Liver (tissue), 9 donors: ENCODE results near the gene KRTAP1-3. TPM values are rescaled to one million over a fixed set of nuclear protein-coding genes. Genes with fewer than 3 reads are reported as not detected.

Experiments
- DNase-seq: peaks from one replicate; pipeline ENCODE4 v3.0.0-alpha.2; 2017; ENCODE audit warnings: low spot score
- H3K27ac ChIP-seq, 2 donors: one replicate each; pipeline ENCODE4 v1.7.0; 2013; ENCODE audit warnings: inconsistent platforms in 2 of 2, low read length in 2 of 2, control low read depth in 1 of 2, low read depth in 1 of 2, mild to moderate bottlenecking in 1 of 2
- H3K27me3 ChIP-seq, 4 donors: one replicate each; pipeline versions ENCODE4 v1.6.1 to v1.7.0; 2013; ENCODE audit warnings: low read length in 3 of 4, inconsistent platforms in 1 of 4, mild to moderate bottlenecking in 1 of 4, moderate library complexity in 1 of 4; ENCODE audit not compliant: control insufficient read depth in 4 of 4, insufficient read depth in 4 of 4
- H3K36me3 ChIP-seq, 4 donors: one replicate each; pipeline versions ENCODE4 v1.6.1 to v1.7.0; 2013; ENCODE audit warnings: low read length in 3 of 4, mild to moderate bottlenecking in 3 of 4, low read depth in 1 of 4, moderate library complexity in 1 of 4; ENCODE audit not compliant: control insufficient read depth in 4 of 4, insufficient read depth in 3 of 4
- H3K4me1 ChIP-seq, 4 donors: one replicate each; pipeline versions ENCODE4 v1.6.1 to v1.7.0; 2013; ENCODE audit warnings: low read length in 3 of 4, mild to moderate bottlenecking in 3 of 4, moderate library complexity in 1 of 4; ENCODE audit not compliant: control insufficient read depth in 4 of 4, insufficient read depth in 4 of 4
- H3K4me3 ChIP-seq, 3 donors: one replicate each; pipeline versions ENCODE4 v1.6.1 to v1.7.0; 2013; ENCODE audit warnings: low read length in 3 of 3, control low read depth in 1 of 3, low read depth in 1 of 3, mild to moderate bottlenecking in 1 of 3
- H3K9ac ChIP-seq, 2 donors: one replicate each; pipeline ENCODE4 v1.7.0; 2013; ENCODE audit warnings: low read length in 2 of 2, mild to moderate bottlenecking in 2 of 2, moderate library complexity in 2 of 2, control low read depth in 1 of 2, low read depth in 1 of 2
- H3K9me3 ChIP-seq, 4 donors: one replicate each; pipeline versions ENCODE4 v1.6.1 to v1.7.0; 2013; ENCODE audit warnings: low read length in 3 of 4; ENCODE audit not compliant: control insufficient read depth in 4 of 4
- EGR1 ChIP-seq, 2 donors: IDR thresholded peaks; 2 replicates each; pipeline ENCODE4 v1.6.1; 2016 to 2018; ENCODE audit warnings: antibody characterized with exemption in 2 of 2, low read depth in 2 of 2
- FOXA1 ChIP-seq: IDR thresholded peaks from 2 replicates; pipeline ENCODE4 v1.6.1; 2016; ENCODE audit warnings: antibody characterized with exemption
- GABPA ChIP-seq, 2 donors: IDR thresholded peaks in 1 of 2; conservative IDR thresholded peaks in 1 of 2; 2 replicates each; pipeline ENCODE4 v1.6.1; 2016; ENCODE audit warnings: antibody characterized with exemption in 2 of 2, mild to moderate bottlenecking in 1 of 2, moderate library complexity in 1 of 2
- HNF4A ChIP-seq, 2 donors: conservative IDR thresholded peaks; 2 replicates each; pipeline ENCODE4 v1.6.1; 2016; ENCODE audit warnings: antibody characterized with exemption in 2 of 2, mild to moderate bottlenecking in 2 of 2
- HNF4G ChIP-seq: IDR thresholded peaks from 2 replicates; pipeline ENCODE4 v1.6.1; 2016; ENCODE audit warnings: antibody characterized with exemption
- JUND ChIP-seq, 2 donors: IDR thresholded peaks; 2 replicates each; pipeline ENCODE4 v1.6.1; 2016; ENCODE audit warnings: antibody characterized with exemption in 2 of 2
- NR2F2 ChIP-seq: IDR thresholded peaks from 2 replicates; pipeline ENCODE4 v1.6.1; 2016; ENCODE audit warnings: antibody characterized with exemption
- RAD21 ChIP-seq, 2 donors: IDR thresholded peaks; 2 replicates each; pipeline ENCODE4 v1.6.1; 2016; ENCODE audit warnings: antibody characterized with exemption in 2 of 2, mild to moderate bottlenecking in 2 of 2
- RXRA ChIP-seq, 2 donors: IDR thresholded peaks; 2 replicates each; pipeline ENCODE4 v1.6.1; 2017 to 2018; ENCODE audit warnings: antibody characterized with exemption in 2 of 2, mild to moderate bottlenecking in 1 of 2
- SP1 ChIP-seq: IDR thresholded peaks from 2 replicates; pipeline ENCODE4 v1.6.1; 2018; ENCODE audit warnings: antibody characterized with exemption, mild to moderate bottlenecking
- WGBS: extraction: QIAGEN DNeasy Blood & Tissue Kit; methylation state at CpG from one replicate; pipeline ENCODE4 v1.1.7; 2013; 5-methylcytosine and 5-hydroxymethylcytosine counted together
- polyA plus RNA-seq, 2 donors: library from polyadenylated mRNA; stranded (reverse) in 1 of 2; unstranded in 1 of 2; fragments of 200-250 nt in 1 of 2; fragments of >200 nt in 1 of 2; fragmentation: Nextera tagmentation in 1 of 2; extraction: Ambion mirVana in 1 of 2; gene quantifications; one replicate each; pipeline versions ENCODE4 v1.2.1 to v1.2.3, GENCODE V29; 2013 to 2015
- total RNA-seq, 2 donors: library from RNA; depleted of rRNA; stranded (reverse); fragments of >200 nt; gene quantifications; one replicate each; pipeline ENCODE4 v1.2.3, GENCODE V29; 2014
- TF ChIP-seq, protein P1 (sequence below): IDR thresholded peaks from 2 replicates; pipeline ENCODE4 v1.6.1; 2016; ENCODE audit warnings: antibody characterized with exemption, mild to moderate bottlenecking
- TF ChIP-seq, protein P2 (sequence below): IDR thresholded peaks from 2 replicates; pipeline ENCODE4 v1.6.1; 2016; ENCODE audit warnings: antibody characterized with exemption
- TF ChIP-seq, protein P3 (sequence below): fragments of 150-350 bp; IDR thresholded peaks from 2 replicates; pipeline ENCODE4 v1.5.1; 2017; ENCODE audit warnings: improper control_type of control experiment, low read depth, low read length; ENCODE audit not compliant: missing input control
- donor health status: healthy.
- donor health status: healthy.
- donor health status: healthy.
- donor health status: healthy.
- donor health status: healthy.

Gene KRTAP1-3
- total and polyA plus RNA-seq, 4 donors = not detected

DNA sequence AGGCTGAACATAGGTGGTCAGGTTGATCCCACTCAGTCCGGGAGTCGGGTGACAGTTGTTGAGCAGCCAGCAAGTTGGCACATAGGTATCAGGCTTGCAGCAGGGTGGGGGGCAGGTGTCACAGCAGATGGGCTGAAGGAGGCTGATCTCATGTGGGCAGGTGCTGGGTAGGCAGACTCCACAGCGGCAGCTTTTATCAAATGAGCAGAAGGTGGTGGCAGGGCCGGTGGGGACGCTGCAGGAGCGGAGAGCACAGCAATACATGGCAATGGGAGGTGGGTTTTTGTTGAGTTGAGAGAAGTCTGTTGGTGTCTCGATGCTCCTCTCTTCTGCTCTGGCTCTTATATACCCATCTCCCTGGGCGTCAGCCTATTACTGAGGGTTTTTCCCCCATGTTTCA, 25.9 kb downstream of the KRTAP1-3 start, which contains the start of gene KRTAP3-1:
KRTAP3-1 (minus strand) TSS at position 318 of the 400 bp plus-strand sequence; CDS start at position 264, 54 bp downstream.
- WGBS = 77% methylated on average over 8 of the region's 8 CpGs
- no peaks in the 10 kb centered on the region for H3K4me1 ChIP-seq
- no peak for TF ChIP-seq RAD21 (IDR thresholded peaks at IDR 0.05)
- no peak for TF ChIP-seq EGR1 (IDR thresholded peaks at IDR 0.05; ENCODE audit: low read depth in 2 of 2)
- TF ChIP-seq FOXA1 = no peak
- H3K27me3 ChIP-seq = peaks cover 0 to 3% (median 0%) of the 10 kb centered on the region in 4 donors
- DNase-seq = no peak
- H3K36me3 ChIP-seq = no peaks in the 10 kb centered on the region
- no peak within 1 kb of the TSS for H3K4me3 ChIP-seq
- no peak within 1 kb of the TSS for H3K27ac ChIP-seq
- H3K9me3 ChIP-seq = no peaks in the 10 kb centered on the region
- no peak within 1 kb of the TSS for H3K9ac ChIP-seq

DNA sequence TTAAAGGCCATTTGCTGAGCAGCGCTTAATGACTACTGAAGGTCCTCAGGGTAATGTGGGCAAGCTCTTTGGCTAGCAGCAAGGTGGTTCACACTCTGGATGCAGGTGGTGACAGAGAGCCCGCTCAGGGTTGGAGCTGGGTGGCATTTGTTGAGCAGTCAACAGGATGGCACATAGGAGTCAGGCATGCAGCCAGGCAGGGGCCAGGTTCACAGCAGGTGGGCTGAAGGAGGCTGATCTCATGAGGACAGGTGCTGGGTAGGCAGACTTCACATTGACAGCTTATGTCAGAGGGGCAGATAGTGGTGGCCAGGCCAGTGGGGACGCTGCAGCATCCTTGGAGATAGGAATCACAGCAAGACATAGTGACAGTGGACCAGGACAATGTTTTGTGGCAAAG, 30.3 kb downstream of the KRTAP1-3 start:
- H3K36me3 ChIP-seq = no peaks in the 10 kb centered on the region
- H3K4me3 ChIP-seq = no peak overlapping the region
- H3K9ac ChIP-seq = no peak overlapping the region
- H3K9me3 ChIP-seq = no peaks in the 10 kb centered on the region
- H3K27ac ChIP-seq = no peak overlapping the region
- no peak for DNase-seq
- WGBS = 85% methylated on average over 3 of the region's 3 CpGs
- H3K27me3 ChIP-seq = peaks cover 0 to 3% (median 0%) of the 10 kb centered on the region in 4 donors
- TF ChIP-seq SP1 = no peak
- TF ChIP-seq HNF4G = no peak
- no peak for TF ChIP-seq RAD21 (IDR thresholded peaks at IDR 0.05)
- no peak for TF ChIP-seq GABPA (IDR thresholded peaks at IDR 0.05 in 1 of 2, conservative IDR thresholded peaks at IDR 0.05 in 1 of 2)
- no peak for TF ChIP-seq JUND (IDR thresholded peaks at IDR 0.05)
- no peak for TF ChIP-seq HNF4A (conservative IDR thresholded peaks at IDR 0.05)
- no peak for TF ChIP-seq NR2F2
- TF ChIP-seq, protein P1, sequence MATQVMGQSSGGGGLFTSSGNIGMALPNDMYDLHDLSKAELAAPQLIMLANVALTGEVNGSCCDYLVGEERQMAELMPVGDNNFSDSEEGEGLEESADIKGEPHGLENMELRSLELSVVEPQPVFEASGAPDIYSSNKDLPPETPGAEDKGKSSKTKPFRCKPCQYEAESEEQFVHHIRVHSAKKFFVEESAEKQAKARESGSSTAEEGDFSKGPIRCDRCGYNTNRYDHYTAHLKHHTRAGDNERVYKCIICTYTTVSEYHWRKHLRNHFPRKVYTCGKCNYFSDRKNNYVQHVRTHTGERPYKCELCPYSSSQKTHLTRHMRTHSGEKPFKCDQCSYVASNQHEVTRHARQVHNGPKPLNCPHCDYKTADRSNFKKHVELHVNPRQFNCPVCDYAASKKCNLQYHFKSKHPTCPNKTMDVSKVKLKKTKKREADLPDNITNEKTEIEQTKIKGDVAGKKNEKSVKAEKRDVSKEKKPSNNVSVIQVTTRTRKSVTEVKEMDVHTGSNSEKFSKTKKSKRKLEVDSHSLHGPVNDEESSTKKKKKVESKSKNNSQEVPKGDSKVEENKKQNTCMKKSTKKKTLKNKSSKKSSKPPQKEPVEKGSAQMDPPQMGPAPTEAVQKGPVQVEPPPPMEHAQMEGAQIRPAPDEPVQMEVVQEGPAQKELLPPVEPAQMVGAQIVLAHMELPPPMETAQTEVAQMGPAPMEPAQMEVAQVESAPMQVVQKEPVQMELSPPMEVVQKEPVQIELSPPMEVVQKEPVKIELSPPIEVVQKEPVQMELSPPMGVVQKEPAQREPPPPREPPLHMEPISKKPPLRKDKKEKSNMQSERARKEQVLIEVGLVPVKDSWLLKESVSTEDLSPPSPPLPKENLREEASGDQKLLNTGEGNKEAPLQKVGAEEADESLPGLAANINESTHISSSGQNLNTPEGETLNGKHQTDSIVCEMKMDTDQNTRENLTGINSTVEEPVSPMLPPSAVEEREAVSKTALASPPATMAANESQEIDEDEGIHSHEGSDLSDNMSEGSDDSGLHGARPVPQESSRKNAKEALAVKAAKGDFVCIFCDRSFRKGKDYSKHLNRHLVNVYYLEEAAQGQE = no peak
- H3K4me1 ChIP-seq = no peaks in the 10 kb centered on the region

DNA sequence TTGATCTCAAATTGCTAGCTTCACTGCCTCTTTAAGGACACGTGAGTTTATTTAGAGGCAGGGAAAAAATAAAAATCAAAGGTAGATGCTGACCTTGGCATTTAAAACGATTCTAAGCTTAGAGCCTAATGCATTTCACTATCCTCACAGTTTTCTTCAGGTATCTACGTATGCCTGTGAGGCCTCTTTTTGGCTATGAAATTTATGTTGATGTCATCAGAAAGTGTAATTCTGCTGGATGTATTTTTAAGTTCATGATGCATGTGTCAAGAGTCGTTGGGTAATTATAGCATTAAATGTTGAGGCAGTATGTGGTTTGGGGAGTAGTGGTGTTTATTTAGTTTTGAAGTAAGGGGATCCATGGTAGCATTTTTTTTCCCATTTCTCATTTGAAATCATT, 30.7 kb downstream of the KRTAP1-3 start:
- Histone ChIP-seq H3K4me1 (no peaks in the 10 kb centered on the region), H3K4me3 (no peak overlapping the region), H3K9me3 (no peaks in the 10 kb centered on the region), H3K27ac (no peak overlapping the region), H3K27me3 (peaks cover 0 to 3% (median 0%) of the 10 kb centered on the region in 4 donors), H3K36me3 (no peaks in the 10 kb centered on the region), H3K9ac (no peak overlapping the region)
- no peak for TF ChIP-seq HNF4G
- TF ChIP-seq, protein P2, sequence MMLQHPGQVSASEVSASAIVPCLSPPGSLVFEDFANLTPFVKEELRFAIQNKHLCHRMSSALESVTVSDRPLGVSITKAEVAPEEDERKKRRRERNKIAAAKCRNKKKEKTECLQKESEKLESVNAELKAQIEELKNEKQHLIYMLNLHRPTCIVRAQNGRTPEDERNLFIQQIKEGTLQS = no peak
- no peak for TF ChIP-seq EGR1 (IDR thresholded peaks at IDR 0.05; ENCODE audit: low read depth in 2 of 2)
- no peak for TF ChIP-seq HNF4A (conservative IDR thresholded peaks at IDR 0.05)
- TF ChIP-seq, protein P3, sequence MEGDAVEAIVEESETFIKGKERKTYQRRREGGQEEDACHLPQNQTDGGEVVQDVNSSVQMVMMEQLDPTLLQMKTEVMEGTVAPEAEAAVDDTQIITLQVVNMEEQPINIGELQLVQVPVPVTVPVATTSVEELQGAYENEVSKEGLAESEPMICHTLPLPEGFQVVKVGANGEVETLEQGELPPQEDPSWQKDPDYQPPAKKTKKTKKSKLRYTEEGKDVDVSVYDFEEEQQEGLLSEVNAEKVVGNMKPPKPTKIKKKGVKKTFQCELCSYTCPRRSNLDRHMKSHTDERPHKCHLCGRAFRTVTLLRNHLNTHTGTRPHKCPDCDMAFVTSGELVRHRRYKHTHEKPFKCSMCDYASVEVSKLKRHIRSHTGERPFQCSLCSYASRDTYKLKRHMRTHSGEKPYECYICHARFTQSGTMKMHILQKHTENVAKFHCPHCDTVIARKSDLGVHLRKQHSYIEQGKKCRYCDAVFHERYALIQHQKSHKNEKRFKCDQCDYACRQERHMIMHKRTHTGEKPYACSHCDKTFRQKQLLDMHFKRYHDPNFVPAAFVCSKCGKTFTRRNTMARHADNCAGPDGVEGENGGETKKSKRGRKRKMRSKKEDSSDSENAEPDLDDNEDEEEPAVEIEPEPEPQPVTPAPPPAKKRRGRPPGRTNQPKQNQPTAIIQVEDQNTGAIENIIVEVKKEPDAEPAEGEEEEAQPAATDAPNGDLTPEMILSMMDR = no peak
- TF ChIP-seq RXRA (IDR thresholded peaks at IDR 0.05) = no peak
- no peak for TF ChIP-seq FOXA1
- TF ChIP-seq GABPA (IDR thresholded peaks at IDR 0.05 in 1 of 2, conservative IDR thresholded peaks at IDR 0.05 in 1 of 2) = no peak
- TF ChIP-seq, protein P1 = no peak
- 64% methylated on average over 4 of the region's 4 CpGs for WGBS
- DNase-seq = no peak
